Measurements from ENCODE around the gene B4GALT4.

DNA sequence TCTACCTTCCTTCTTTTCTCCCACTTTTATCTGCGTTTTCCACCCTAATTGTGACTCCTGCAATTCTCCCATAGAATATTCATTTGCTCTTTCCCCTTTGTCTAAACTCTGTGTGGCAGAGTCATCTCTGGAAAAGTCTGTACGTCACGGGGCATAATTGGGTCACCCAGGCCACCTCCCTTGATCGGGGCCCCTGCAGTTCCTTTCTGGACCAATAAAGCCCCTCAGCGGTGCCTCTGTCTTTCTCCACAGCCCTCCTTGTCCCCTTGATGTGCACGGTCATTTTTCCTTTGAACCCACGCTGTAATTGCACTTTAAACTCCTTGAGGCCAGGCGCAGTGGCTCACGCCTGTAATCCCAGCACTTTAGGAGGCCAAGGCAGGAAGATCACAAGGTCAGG is 56.6 kb downstream of the B4GALT4 start:
- TF ChIP-seq SIN3A (conservative IDR thresholded peaks at IDR 0.05 in 1 of 2, IDR thresholded peaks at IDR 0.05 in 1 of 2; ENCODE audit: low read depth in 1 of 2, low read length in 2 of 2) (no peak), POLR2A (IDR thresholded peaks at IDR 0.05; ENCODE audit: control extremely low read depth in 1 of 2, low read depth in 2 of 2, low read length in 2 of 2) (no peak), POLR2AphosphoS5 (IDR thresholded peaks at IDR 0.05; ENCODE audit: low read depth, low read length) (no peak)
- TF ChIP-seq, protein P1, sequence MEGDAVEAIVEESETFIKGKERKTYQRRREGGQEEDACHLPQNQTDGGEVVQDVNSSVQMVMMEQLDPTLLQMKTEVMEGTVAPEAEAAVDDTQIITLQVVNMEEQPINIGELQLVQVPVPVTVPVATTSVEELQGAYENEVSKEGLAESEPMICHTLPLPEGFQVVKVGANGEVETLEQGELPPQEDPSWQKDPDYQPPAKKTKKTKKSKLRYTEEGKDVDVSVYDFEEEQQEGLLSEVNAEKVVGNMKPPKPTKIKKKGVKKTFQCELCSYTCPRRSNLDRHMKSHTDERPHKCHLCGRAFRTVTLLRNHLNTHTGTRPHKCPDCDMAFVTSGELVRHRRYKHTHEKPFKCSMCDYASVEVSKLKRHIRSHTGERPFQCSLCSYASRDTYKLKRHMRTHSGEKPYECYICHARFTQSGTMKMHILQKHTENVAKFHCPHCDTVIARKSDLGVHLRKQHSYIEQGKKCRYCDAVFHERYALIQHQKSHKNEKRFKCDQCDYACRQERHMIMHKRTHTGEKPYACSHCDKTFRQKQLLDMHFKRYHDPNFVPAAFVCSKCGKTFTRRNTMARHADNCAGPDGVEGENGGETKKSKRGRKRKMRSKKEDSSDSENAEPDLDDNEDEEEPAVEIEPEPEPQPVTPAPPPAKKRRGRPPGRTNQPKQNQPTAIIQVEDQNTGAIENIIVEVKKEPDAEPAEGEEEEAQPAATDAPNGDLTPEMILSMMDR (IDR thresholded peaks at IDR 0.05; ENCODE audit: control extremely low read depth in 1 of 3, insufficient read depth in 1 of 3, low read depth in 1 of 3, low read length in 3 of 3) = no peak
